Activated gamma-delta T cell treated with Interleukin-2 at 50 U/mL for 16 hours (primary cell): Measurements from ENCODE around the gene RARG.
A peak's percentile ranks its signal among the peaks of the same experiment; 100 is the strongest.

Experiments
- DNase-seq: peaks from one replicate; pipeline ENCODE4 v3.0.0-alpha.2; 2020

RARG gene

DNA sequence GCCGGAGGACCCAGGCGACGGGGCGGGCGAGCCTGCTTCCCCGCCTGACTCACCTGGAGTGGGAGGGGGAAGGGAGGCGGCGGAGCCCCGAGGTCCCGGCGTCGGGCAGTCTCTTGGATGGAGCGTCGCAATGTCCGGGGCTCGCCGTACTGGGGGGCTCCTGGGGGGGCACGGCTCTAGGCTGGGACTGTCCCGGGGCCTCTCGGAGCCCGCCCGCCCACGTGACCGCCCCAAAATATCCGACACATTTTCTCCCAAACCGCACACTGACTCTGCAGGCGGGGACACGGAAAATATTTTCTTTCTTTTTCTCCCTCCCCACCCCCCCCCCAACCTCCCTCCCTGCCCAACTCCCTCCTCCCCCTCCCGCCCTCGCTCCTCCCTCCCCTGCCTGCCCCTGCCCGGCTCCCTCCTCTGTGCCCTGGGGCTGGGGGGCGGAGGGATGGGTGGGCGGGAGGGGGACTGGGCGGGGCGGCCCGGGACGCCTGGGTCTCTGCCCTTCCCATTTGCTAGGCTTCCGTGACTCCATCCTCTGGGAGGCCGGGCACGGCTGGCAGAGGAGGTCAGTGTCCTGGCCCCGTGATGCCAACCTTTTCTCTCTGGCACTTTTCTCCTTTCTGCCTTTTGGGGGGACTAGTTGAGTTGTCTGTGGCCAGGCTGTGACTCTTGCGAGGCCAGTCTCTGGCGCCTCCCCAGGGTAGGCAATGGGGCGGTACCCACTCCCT, at the start of gene RARG:
TSS of gene RARG (minus strand) at position 289 of the 725 bp plus-strand sequence. CDS start 4,664 bp downstream, outside the sequence.
- peak; percentile 55 for DNase-seq

DNA sequence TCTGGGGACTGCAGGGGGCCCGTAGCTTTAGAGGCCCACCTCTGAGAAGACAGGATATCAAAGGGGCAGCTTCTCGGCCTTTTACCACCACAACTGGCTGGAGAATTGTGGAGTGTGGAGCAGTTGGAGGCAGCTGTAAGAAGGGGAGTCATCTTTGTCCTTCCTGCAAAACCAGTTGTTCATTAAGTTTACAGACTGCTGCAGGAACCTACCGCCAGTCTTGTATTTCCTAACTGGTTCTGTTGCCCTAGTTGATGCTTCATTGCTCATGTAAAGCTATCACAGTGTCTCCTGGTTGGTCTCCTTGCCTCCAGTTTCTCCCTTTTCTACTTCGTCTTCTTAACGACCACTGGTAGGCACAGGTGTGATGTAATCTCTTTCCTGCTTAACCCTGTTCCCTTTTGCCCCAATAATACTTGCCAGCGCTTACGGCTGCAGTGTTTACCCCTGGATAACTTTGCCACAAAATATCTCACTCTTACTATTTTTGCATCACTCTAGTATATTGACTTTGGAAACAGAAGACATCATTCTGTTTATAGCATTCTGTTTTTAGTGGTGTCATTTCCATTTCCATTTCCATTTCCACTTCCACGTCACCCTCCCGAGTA, 48.0 kb upstream of the RARG start:
- no peak for DNase-seq

DNA sequence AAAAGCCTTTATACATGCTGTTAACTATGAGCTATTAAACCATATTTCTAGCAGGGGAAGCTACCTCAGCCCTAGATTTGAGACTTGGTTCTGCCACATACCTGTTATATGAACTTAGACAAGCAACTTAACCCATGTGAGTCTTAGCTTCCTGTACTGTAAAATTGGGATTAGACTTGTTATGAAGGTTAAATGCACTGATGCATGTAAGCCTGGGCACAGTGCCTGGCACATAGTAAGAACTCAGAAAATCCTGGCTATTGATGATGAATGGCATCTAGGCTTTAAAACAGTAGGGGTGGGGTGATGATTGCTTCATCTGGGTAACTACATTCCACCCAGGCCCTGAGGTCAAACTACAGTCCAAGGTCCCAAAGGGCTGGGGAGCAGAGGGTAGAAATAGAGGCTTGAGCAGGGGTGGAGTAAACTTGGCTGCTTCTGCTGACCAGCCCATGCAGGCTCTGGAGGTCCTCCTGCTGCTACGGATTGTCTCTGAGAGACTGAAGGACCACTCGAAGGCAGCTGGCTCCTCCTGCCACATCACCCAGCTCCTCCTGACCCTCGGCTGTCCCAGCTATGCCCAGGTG, 47.4 kb upstream of the RARG start:
- no peak for DNase-seq

DNA sequence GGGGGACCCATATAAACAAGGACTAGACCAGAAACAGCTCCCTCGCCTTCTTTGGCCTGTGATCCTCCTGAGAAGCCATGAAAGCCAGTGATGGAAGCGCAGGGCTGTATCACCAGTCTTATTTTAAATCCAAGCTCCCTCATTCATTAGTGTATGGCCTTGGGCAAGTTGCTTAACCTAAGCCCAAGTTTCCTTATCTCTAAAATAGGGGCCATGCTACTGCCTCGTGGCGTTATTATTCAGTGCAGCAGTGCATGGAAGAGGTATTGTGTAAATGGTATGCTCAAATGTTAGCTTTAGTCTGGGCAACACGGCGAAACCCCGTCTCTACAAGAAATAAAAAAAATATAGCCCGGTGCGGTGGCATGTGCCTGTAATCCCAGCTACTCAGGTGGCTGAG, 46.0 kb upstream of the RARG start:
- no peak for DNase-seq

DNA sequence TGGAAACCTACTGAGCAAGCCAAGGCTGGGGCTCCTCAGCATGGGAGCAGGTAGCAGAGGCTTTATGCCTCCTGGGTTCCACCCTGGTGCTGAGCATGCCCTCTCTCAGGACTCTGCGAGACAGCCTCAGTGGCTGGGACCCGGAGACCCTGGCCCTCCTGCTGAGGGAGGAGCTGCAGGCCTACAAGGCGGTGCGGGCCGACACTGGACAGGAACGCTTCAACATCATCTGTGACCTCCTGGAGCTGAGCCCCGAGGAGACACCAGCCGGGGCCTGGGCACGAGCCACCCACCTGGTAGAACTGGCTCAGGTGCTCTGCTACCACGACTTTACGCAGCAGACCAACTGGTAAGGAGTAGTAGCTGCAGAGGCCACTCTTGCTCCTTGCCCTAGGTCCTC, 44.5 kb upstream of the RARG start:
- DNase-seq, result no peak

DNA sequence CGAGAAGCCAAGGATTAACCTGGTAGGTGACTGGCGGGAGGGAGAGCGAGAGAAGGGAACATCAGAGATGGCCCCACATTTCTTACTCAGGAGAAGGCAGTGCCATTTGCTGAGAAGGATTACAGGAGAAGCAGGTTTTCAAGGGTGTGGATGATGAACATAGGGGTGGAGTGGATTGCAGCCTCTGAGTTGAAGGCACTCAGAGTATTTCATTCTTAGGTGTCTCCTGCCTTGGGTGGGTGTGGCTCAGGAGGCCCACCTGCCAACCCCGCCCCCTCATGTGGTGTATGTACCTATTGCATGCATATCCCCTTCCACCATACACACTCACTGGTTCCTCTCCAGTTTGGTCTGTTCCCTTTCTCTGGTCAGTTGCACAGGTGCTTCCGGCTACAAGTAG, 42.4 kb upstream of the RARG start:
- no peak for DNase-seq

DNA sequence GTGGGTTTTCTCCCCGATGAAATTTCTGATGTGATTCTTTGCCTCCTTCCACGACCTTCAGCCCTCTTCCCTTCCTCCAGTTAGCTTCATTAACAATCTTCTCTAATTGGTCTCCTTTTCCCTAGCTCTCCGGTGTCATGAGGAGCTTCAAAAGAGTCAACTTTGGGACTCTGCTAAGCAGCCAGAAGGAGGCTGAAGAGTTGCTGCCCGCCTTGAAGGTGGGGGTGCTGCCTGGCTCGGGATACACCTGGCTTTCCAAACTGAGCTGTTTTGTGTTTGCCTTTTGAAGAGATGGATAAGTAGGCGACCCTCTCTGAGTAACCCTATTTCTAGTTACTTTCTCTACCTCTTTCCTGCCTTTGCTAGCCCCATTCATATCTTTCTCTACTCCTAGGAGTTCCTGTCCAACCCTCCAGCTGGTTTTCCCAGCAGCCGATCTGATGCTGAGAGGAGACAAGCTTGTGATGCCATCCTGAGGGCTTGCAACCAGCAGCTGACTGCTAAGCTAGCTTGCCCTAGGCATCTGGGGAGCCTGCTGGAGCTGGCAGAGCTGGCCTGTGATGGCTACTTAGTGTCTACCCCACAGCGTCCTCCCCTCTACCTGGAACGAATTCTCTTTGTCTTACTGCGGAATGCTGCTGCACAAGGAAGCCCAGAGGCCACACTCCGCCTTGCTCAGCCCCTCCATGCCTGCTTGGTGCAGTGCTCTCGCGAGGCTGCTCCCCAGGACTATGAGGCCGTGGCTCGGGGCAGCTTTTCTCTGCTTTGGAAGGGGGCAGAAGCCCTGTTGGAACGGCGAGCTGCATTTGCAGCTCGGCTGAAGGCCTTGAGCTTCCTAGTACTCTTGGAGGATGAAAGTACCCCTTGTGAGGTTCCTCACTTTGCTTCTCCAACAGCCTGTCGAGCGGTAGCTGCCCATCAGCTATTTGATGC, 36.9 kb upstream of the RARG start:
- no peak for DNase-seq

DNA sequence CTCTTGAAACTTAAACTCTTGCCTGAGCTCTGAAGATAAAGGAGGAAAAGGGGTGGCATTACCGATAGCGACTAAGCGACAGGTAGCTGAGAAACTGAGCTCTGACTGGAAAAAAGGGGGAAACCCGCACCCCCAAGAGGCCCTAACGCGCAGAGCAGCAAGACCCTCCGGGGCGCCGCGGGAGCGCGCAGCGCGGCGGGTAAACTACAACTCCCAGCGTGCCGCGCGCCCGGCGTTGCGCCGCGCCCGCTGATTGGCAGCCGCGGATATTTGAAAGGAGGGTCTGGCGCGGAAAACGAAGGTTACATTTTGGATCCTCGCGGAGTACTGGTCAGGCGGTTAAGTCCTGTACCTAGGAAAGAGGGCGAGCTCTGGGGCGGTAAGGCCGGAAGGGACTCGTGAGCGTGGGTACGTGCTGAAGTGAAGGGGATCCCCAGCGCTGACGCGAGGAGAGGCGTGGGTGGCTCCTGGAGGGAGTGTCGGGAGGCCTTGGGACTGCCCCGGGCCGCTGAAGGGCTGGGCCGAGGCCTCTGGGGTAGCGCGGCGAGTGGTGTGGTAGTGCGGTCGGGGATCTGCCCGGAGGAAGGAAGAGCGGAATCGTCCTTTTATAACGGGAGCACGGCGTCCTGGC, 36.1 kb upstream of the RARG start, which contains the start of gene ESPL1:
TSS of gene ESPL1 (plus strand) at position 301 of the 631 bp plus-strand sequence. CDS start 468 bp downstream, outside the sequence.
- DNase-seq, result peak; percentile 76

DNA sequence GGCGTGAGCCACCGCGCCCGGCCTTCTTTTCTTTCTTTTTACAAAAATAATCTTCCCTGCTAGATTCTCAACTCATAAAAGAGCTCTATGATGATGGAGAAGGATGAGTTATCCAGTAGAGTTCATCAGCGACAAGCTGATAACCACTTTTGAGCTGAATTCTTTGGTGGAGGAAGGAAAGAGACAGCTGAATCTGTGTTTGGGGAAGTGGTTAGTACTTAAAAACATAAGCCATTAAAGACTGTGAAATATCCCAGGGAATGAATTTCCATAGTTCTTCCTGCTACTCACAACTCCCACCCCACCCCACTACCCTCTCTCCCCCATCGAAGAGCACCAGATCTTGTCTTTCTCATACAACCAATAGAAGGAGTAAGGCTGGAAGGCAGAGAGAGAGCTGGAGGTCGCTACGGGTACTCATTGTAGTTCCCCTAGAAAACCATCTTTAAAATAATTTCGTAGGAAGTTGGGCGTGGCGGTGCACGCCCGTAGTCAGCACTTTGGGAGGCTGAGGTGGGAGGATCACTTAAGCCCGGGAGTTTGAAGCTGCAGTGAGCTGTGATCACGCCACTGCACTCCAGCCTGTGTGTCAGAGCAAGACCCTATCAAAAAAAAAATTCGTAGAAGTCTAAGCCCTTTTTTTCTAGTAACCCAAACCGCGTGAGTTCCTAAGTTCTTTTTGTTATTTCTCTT, 35.4 kb upstream of the RARG start:
- no peak for DNase-seq

DNA sequence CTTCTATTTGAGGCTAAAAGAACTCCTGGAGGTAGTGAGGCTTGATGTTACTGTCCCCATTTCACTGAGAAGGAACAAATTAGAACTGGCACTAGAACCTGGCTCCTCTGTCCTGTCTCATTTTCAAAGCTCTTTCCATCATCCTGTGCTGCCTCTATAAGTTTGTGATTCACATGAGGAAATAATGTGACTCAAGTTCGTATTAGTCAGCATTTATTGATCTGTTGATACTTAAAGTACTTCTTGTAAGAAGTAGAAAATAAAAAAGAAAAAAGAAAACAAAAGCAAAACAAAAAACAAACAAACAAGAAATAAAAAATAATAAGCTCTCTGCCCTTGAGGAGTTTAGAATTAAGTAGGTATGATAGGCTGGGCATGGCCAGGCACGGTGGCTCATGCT, 33.8 kb upstream of the RARG start:
- no peak for DNase-seq

DNA sequence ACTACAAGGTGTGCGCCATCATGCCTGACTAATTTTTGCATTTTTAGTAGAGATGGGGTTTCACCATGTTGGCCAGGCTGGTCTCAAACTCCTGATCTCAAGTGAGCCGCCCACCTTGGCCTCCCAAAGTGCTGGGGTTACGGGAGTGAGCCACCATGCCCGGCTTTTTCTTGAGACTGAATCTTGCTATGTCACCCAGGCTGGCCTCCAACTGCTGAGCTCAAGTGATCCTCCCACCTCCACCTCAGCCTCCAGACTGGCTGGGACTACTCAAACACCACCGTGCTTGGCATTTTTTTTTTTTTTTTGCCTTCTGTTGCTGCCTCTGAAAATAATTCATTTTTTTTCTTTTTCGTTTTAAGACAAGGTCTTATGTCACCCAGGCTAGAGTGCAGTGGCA, 27.9 kb upstream of the RARG start:
- no peak for DNase-seq

DNA sequence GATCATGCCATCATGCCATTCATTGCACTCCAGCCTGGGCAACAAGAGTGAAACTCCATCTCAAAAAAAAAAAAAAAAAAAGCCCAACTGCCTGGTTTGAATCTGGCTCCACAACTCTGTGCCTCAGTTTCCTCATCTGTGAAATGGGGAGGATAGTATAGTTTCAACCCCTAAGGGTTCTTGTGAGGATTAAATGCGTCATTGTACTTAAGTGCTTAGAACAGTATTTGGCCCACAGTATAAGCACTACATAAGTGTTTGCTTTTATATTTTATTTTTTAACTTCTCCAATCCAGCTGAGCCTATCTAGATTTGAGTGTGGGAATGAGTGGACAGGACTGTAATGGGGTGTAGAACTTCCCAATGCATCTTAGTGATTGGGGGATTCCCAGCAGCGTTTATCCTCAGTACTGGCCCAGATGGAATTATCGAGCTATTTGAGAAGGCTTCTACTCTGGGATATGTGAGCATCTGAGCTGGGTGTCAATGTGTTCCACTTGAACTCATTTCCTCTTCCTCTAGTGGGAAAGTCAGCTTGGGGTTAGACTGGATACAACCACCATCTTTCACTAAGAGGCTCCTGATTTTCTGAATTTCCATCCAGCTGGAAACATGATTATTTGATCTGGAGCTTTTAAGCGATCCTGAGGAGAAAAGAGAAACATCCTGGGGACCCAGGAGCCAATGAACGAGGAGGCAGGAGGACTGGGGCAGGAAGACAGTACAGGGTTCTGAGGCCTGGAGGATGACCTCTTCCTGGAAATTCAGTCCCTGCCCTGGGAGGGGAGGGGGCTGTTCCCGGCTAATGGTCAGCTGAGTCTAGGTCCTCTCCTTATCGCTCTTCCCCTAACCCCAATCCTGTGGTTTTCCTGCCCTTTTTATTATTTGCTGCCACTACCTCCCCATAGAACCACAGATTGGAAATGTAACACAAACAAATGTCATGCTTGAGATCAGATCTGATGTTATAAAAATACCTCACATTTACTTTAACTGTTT, 26.8 kb upstream of the RARG start:
- no peak for DNase-seq

DNA sequence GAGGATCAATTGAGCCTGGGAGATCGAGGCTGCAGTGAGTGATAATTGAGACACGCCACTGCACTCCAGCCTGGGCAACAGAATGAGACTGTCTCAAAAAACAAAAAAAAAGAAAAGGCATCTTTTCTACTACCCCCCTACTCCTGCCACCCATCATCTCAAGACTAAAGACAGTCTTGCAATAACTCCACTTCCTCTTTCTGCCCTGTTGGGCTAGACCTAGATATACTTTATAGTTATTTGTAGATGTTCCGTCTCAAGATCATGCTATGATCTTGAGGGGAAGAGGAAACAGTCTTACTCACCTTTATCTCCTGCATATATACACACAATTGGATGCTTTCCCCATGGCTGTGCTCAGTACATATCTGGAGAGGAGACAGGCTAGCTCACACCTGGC, 24.0 kb upstream of the RARG start:
- DNase-seq, result no peak

DNA sequence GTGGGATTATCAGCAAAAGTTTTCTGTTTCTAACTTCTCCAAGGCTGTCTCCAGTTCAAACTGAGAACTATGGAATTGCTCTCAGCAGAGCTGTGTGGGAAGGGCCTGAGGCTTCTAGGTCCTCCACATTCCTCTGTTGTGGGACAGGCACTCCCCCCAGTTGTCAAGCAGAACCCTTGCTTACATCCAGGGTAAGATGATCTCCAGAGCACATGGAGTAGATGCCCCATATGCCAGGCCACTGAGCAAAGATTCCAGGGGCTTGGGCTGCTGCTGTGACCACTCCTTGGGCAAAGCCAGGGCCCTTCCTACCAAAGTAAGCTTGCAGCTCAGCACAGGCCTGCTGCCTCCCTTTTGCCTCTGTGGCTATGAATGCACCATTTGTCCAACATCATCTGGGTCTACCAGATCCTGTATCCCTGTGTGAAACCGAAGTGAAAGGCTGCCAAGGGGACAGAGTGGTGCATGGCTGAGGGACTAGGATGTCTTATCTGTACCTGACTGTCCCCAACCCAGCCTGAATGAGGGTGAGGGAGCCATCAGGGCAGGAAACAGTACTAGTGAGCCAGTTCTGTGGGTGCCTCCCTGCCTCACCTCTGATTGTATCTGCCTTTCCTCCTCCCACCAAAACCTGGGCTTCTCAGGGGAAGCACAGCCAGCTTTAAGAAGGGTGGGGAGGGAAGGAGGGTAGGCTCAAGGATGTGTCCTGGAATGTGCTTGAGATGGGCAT, 23.0 kb upstream of the RARG start:
- DNase-seq, result no peak

DNA sequence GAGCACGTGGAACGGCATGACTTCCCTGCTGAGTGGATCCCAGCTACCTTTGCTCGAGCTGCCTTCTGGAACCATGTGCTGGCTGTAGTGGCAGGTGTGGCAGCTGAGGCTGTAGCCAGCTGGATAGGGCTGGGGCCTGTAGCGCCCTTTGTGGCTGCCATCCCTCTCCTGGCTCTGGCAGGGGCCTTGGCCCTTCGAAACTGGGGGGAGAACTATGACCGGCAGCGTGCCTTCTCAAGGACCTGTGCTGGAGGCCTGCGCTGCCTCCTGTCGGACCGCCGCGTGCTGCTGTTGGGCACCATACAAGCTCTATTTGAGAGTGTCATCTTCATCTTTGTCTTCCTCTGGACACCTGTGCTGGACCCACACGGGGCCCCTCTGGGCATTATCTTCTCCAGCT, 21.3 kb upstream of the RARG start:
- DNase-seq, result no peak

DNA sequence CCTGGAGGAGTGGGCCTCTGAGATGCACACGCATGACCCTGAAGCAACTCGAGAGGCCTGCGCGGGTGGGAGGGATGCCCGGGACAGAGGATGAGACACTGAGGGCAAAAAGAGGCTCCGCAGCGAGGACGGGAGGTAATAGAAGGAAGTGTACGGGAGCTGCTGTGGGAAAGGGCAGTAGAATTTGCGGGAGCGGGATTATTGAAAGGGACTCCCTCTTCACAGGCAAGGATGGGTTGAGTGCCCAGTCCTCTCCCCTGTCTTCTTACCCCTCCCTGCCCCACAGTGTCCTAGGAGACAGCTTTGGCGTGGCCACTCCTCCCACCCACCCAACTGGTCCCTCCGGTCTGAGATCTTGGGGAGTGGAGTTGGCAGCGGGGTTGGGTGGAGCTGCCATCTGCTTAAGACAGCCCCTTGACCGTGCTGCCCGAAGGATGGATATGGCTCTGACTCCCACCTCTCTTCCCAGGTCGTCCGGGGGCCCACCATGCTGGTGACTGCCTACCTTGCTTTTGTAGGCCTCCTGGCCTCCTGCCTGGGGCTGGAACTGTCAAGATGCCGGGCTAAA, 20.4 kb upstream of the RARG start:
- no peak for DNase-seq

DNA sequence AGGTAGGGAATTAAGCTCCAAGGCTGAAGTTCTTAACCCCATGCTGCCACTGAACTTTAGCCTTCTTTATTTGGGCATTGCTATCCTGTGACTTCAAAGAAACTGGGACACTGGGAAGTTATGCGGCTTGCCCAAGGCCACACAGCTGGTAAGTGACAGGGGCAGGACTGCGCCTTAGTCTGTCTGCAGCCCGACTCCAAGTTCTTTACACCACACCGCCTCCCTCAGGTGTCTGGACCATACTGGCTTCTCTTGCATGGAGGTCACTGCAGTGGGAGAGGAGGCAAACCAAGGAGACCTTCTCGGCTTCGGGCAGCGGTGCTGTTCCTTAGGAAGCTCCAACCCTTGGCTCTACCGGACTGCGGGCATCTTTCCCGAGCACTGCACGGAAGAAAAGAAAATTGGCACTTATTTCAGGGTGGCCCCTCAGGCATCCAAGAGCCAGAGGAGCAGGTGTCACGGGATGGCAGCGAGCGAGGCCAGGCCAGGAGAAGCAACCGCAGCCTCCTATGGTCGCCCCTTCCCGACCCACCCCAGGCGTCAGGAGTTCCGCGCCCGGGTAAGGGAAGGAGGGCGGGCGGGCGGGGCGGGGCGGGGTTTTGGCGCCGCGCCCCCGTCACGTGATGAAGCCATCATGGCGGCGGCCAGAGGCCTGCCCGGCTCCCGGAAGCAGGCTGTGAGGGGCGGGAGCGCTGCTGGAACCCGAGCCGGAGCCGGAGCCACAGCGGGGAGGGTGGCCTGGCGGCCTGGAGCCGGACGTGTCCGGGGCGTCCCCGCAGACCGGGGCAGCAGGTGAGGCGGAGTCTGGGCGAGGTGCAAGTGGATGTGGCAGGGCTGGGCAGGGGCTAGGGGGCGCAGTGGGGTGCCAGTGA, 19.7 kb upstream of the RARG start:
- peak; percentile 60 for DNase-seq

DNA sequence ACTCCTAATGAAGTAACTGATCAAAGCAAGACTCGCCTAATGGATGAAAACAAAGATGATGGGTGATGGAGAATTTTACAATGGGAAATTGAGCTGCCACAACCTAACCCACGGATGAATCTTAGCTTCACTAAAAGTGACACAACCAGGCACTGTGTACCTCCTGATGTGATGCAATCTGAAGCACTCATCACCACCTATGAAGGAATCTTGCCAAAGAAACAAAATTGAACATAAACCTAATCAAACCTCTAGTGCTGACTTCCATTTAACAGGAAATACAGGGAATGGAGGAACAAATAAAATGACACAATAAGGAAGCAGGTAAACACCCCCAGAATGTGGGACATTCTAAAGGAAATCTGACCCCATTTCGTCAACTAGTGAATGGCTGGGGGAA, 13.3 kb upstream of the RARG start:
- DNase-seq, result no peak

DNA sequence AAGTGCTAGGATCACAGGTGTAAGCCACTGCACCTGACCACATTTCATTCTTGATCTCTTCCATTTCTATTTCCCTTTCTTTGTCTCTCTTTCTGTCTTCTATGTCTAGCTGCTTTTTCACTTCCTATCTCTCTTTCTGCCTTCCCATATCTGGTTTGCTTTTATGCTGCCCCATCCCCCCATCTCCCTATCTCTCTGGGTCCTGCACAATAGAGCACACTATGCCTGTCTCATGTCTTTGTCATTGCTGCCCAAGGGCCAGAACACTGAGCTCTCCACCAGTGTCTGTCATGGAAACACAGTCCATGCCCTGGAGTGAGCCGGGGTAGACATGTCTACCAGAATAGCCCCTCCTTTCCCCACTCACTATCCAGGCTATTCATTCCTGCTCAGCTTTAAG, 12.3 kb upstream of the RARG start:
- no peak for DNase-seq
